ENCODE results near the gene NRARP. TPM values are rescaled to one million over a fixed set of nuclear protein-coding genes. Genes with fewer than 3 reads are reported as not detected.

NRARP gene
- total and polyA plus RNA-seq, 2 donors (not counting 1 experiment from before 2014, with no cell fraction given): 5.7 to 11.5 TPM

DNA sequence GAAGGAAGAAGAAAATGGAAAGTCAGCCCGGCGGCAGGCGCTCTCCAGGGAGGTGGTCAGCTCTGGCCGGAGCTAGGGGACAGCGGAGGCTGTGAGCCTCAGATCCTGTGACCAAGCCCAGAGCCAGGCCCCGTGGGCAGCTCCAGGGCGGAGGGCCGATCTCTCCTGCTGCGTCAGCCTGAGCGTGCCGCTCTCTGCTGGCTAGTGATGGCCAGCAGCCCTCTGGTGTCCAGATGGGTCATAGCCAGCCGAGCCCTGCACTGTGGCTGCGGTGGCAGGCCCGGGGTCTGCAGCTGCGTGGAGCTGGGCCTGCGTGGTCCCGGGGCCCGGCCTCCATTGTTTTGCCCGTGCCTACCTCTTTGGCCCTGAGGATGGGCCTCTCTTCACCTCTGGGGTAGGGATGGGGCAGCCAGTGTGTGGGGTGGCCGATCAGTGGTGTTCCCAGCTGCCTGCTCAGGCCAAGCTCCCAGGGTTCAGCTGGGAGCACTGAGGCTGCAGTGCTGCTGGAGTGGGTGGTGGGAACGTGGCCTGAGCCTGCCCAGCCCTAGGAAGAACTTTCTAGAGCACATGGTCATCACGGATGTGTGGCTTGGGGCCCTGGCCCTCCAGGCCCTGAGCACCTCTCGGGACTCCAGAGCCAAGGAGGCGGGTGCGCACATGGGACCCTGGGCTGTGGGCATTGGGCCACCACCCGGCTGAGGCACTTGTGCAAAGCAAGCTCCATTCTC, 17.1 kb upstream of the NRARP start:
- no peaks in the 10 kb centered on the region for H3K9me3 Mint-ChIP-seq (ENCODE audit: insufficient read depth)
- no peak for ATAC-seq (ENCODE audit: low read depth)

DNA sequence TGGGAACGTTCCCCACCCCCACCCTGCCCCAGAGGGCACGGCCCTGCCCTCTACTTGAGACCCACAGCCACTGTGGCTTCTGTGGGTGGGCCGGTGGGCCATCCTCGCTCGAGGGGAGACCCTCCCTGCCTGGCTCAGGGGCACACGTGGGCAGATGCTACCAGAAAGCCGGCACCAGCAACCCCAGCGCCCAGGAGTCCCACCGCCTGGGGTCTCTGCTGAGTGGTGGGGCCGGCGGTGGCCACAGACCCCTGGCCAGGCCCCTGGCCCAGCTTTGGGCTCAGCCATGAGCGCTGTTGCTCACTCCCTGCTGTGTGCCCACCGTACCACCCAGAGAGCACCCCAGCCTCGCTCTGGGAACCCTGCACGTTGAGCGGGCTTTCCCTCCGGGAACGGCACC, 16.5 kb upstream of the NRARP start:
- WGBS (ENCODE audit: insufficient coverage): 90% methylated on average over 18 of the region's 18 CpGs
- CTCF ChIA-PET: no interaction called here

More for the DNA sequence above, 17.1 kb upstream of the NRARP start:
- no peak overlapping the region for H2AFZ ChIP-seq (ENCODE audit: insufficient read depth, low read depth, low read length, poor library complexity, severe bottlenecking)
- H3K4me2 ChIP-seq (replicated peaks; ENCODE audit: low read depth, low read length, poor library complexity, severe bottlenecking): no peak overlapping the region
- H3K9me3 ChIP-seq (ENCODE audit: control extremely low read depth in 1 of 3, control insufficient read depth in 2 of 3, insufficient read depth in 1 of 3, low read length in 2 of 3): peaks cover 0 to 10% (median 0%) of the 10 kb centered on the region in 3 donors
- TF ChIP-seq, protein P1, sequence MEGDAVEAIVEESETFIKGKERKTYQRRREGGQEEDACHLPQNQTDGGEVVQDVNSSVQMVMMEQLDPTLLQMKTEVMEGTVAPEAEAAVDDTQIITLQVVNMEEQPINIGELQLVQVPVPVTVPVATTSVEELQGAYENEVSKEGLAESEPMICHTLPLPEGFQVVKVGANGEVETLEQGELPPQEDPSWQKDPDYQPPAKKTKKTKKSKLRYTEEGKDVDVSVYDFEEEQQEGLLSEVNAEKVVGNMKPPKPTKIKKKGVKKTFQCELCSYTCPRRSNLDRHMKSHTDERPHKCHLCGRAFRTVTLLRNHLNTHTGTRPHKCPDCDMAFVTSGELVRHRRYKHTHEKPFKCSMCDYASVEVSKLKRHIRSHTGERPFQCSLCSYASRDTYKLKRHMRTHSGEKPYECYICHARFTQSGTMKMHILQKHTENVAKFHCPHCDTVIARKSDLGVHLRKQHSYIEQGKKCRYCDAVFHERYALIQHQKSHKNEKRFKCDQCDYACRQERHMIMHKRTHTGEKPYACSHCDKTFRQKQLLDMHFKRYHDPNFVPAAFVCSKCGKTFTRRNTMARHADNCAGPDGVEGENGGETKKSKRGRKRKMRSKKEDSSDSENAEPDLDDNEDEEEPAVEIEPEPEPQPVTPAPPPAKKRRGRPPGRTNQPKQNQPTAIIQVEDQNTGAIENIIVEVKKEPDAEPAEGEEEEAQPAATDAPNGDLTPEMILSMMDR (IDR thresholded peaks at IDR 0.05): no peak
- TF ChIP-seq EZH2 (IDR thresholded peaks at IDR 0.05; ENCODE audit: borderline replicate concordance, insufficient read depth, low read depth, low read length, poor library complexity, severe bottlenecking): no peak
- no peaks in the 10 kb centered on the region for H3K36me3 ChIP-seq (replicated peaks in 1 of 2; ENCODE audit: control extremely low read depth in 1 of 2, control insufficient read depth in 1 of 2, extremely low read depth in 1 of 2, insufficient read depth in 2 of 2, low read length in 1 of 2)
- no peaks in the 10 kb centered on the region for H4K20me1 ChIP-seq (ENCODE audit: control insufficient read depth, insufficient read depth, low read length, poor library complexity, severe bottlenecking)
- H3K79me2 ChIP-seq (ENCODE audit: control insufficient read depth, insufficient read depth, low read length): no peaks in the 10 kb centered on the region
- no peaks in the 10 kb centered on the region for H3K27me3 Mint-ChIP-seq
- peak; percentile 23 for DNase-seq
- intact Hi-C loops (cut with micrococcal nuclease): no loop called here
- POLR2A ChIA-PET: interaction anchor here (0.6 to 1.1 kb wide), 2 partner anchors 146 to 229 kb away, joined by 4 to 6 read pairs; no protein-coding TSS in a partner anchor
- peak overlapping the region; percentile 61 for H3K27ac Mint-ChIP-seq
- no peak overlapping the region for H3K4me3 ChIP-seq (ENCODE audit: control extremely low read depth in 1 of 5, extremely low read depth in 1 of 5, insufficient read depth in 1 of 5, low read depth in 2 of 5, low read length in 4 of 5)
- peaks cover 13% of the 10 kb centered on the region for H3K4me1 Mint-ChIP-seq
- CTCF ChIA-PET: interaction anchor here (1.0 to 2.8 kb wide), 2 partner anchors 16 to 83 kb away, joined by 3 to 25 read pairs; partner anchors contain the start of gene NRARP
- H3K4me1 ChIP-seq (ENCODE audit: control insufficient read depth in 2 of 2, insufficient read depth in 2 of 2, low read length in 2 of 2): peaks cover 25 to 35% of the 10 kb centered on the region in 2 donors
- H3K27me3 ChIP-seq (replicated peaks in 1 of 4; ENCODE audit: control extremely low read depth in 1 of 4, control insufficient read depth in 3 of 4, insufficient read depth in 4 of 4, low read length in 3 of 4): peaks cover 0 to 11% (median 4%) of the 10 kb centered on the region in 4 experiments
- no peak overlapping the region for H3K9ac ChIP-seq (ENCODE audit: low read length)
- H3K4me3 Mint-ChIP-seq: no peak overlapping the region
- 94% methylated on average over 26 of the region's 26 CpGs for WGBS (ENCODE audit: insufficient coverage)
- no peak overlapping the region for H3K27ac ChIP-seq (ENCODE audit: low read length in 2 of 2)

More for the DNA sequence above, 16.5 kb upstream of the NRARP start:
- no peak overlapping the region for H3K4me2 ChIP-seq (replicated peaks; ENCODE audit: low read depth, low read length, poor library complexity, severe bottlenecking)
- H3K36me3 ChIP-seq (replicated peaks in 1 of 2; ENCODE audit: control extremely low read depth in 1 of 2, control insufficient read depth in 1 of 2, extremely low read depth in 1 of 2, insufficient read depth in 2 of 2, low read length in 1 of 2): no peaks in the 10 kb centered on the region
- H4K20me1 ChIP-seq (ENCODE audit: control insufficient read depth, insufficient read depth, low read length, poor library complexity, severe bottlenecking): no peaks in the 10 kb centered on the region
- POLR2A ChIA-PET: interaction anchor here (0.6 to 1.1 kb wide), 2 partner anchors 146 to 230 kb away, joined by 4 to 6 read pairs; no protein-coding TSS in a partner anchor
- intact Hi-C loops (cut with micrococcal nuclease): no loop called here
- no peak overlapping the region for H3K9ac ChIP-seq (ENCODE audit: low read length)
- no peaks in the 10 kb centered on the region for H3K79me2 ChIP-seq (ENCODE audit: control insufficient read depth, insufficient read depth, low read length)
- DNase-seq (peak; percentile 7), ATAC-seq (ENCODE audit: low read depth) (no peak)
- Mint-ChIP-seq H3K27me3 (no peaks in the 10 kb centered on the region), H3K9me3 (ENCODE audit: insufficient read depth) (no peaks in the 10 kb centered on the region), H3K4me3 (no peak overlapping the region), H3K4me1 (peaks cover 13% of the 10 kb centered on the region), H3K27ac (no peak overlapping the region)
- H3K4me1 ChIP-seq (ENCODE audit: control insufficient read depth in 2 of 2, insufficient read depth in 2 of 2, low read length in 2 of 2): peaks cover 25 to 35% of the 10 kb centered on the region in 2 donors
- no peak overlapping the region for H3K4me3 ChIP-seq (ENCODE audit: control extremely low read depth in 1 of 5, extremely low read depth in 1 of 5, insufficient read depth in 1 of 5, low read depth in 2 of 5, low read length in 4 of 5)
- H3K27me3 ChIP-seq (replicated peaks in 1 of 4; ENCODE audit: control extremely low read depth in 1 of 4, control insufficient read depth in 3 of 4, insufficient read depth in 4 of 4, low read length in 3 of 4): peaks cover 0 to 11% (median 4%) of the 10 kb centered on the region in 4 experiments
- no peak overlapping the region for H2AFZ ChIP-seq (ENCODE audit: insufficient read depth, low read depth, low read length, poor library complexity, severe bottlenecking)
- no peak for TF ChIP-seq EZH2 (IDR thresholded peaks at IDR 0.05; ENCODE audit: borderline replicate concordance, insufficient read depth, low read depth, low read length, poor library complexity, severe bottlenecking)
- TF ChIP-seq, protein P1 (IDR thresholded peaks at IDR 0.05): no peak
- peaks cover 0 to 10% (median 0%) of the 10 kb centered on the region in 3 donors for H3K9me3 ChIP-seq (ENCODE audit: control extremely low read depth in 1 of 3, control insufficient read depth in 2 of 3, insufficient read depth in 1 of 3, low read length in 2 of 3)
- no peak overlapping the region for H3K27ac ChIP-seq (ENCODE audit: low read length in 2 of 2)
